HepG2 (cell line): Measurements from ENCODE around the gene STH. TPM values are rescaled to one million over a fixed set of nuclear protein-coding genes. Genes with fewer than 3 reads are reported as not detected.

Experiments used
- CBX5 ChIP-seq: sonication (generic); formaldehyde crosslinking; IDR thresholded peaks from 2 replicates; pipeline ENCODE4 v1.4.0; 2020; ENCODE audit warnings: missing genetic modification reagents, borderline replicate concordance
- MBNL3 ChIP-seq: fragments of 250-450 bp; sonication (Bioruptor Pico); conservative IDR thresholded peaks from 2 replicates; pipeline ENCODE4 v1.8.0; 2022; ENCODE audit warnings: mild to moderate bottlenecking, inconsistent platforms
- MIER2 ChIP-seq: IDR thresholded peaks from 2 replicates; pipeline ENCODE4 v1.6.1; 2016; ENCODE audit warnings: missing biosample characterization, missing genetic modification reagents
- PAWR ChIP-seq: sonication (generic); formaldehyde crosslinking; IDR thresholded peaks from 2 replicates; pipeline ENCODE4 v1.4.0; 2020; ENCODE audit warnings: missing genetic modification reagents, mild to moderate bottlenecking, borderline replicate concordance
- ZNF331 ChIP-seq: sonication (generic); formaldehyde crosslinking; IDR thresholded peaks from 2 replicates; pipeline ENCODE4 v1.4.0; 2020; ENCODE audit warnings: missing genetic modification reagents
- polyA plus RNA-seq, 8 experiments: library from polyadenylated mRNA; depleted of rRNA in 3 of 8; stranded (reverse) in 7 of 8; unstranded in 1 of 8; fragments of >200 nt; fragmentation: Illumina TruSeq in 4 of 8; extraction: Trizol in 4 of 8; gene quantifications; 2 replicates each; pipeline versions ENCODE4 v1.2.1 to v1.2.3, GENCODE V29; 2011 to 2016; ENCODE audit warnings: low read depth in 4 of 8, missing spikeins in 1 of 8, mixed read lengths in 1 of 8; ENCODE audit not compliant: insufficient read depth in 1 of 8
- total RNA-seq, 5 experiments: library from RNA; depleted of rRNA; stranded (reverse); fragments of >200 nt; fragmentation: Illumina TruSeq; extraction: Trizol; gene quantifications; 2 replicates each; pipeline ENCODE4 v1.2.3, GENCODE V29; 2016; ENCODE audit warnings: low read depth in 1 of 5
- TF ChIP-seq, protein P1 (sequence below): sonication (generic); formaldehyde crosslinking; IDR thresholded peaks from 2 replicates; pipeline ENCODE4 v1.5.0; 2020; ENCODE audit warnings: missing genetic modification reagents
- TF ChIP-seq, protein P2 (sequence below): sonication (generic); formaldehyde crosslinking; IDR thresholded peaks from 2 replicates; pipeline ENCODE4 v1.5.1; 2020; ENCODE audit warnings: missing genetic modification reagents, mild to moderate bottlenecking, borderline replicate concordance
- TF ChIP-seq, protein P3 (sequence below): sonication (generic); formaldehyde crosslinking; IDR thresholded peaks from 2 replicates; pipeline ENCODE4 v1.9.0; 2021; ENCODE audit warnings: missing genetic modification reagents, mild to moderate bottlenecking, borderline replicate concordance
- TF ChIP-seq, protein P4 (sequence below): sonication (generic); formaldehyde crosslinking; IDR thresholded peaks from 2 replicates; pipeline ENCODE4 v1.4.0; 2020; ENCODE audit warnings: low read depth, mild to moderate bottlenecking, missing genetic modification reagents
- TF ChIP-seq, protein P5 (sequence below): sonication (generic); formaldehyde crosslinking; IDR thresholded peaks from 2 replicates; pipeline ENCODE4 v1.4.0; 2020; ENCODE audit warnings: mild to moderate bottlenecking, missing genetic modification reagents
- TF ChIP-seq, protein P6 (sequence below): sonication (generic); formaldehyde crosslinking; IDR thresholded peaks from 2 replicates; pipeline ENCODE4 v1.4.0; 2020; ENCODE audit warnings: missing genetic modification reagents
- TF ChIP-seq, protein P7 (sequence below): sonication (generic); formaldehyde crosslinking; IDR thresholded peaks from 2 replicates; pipeline ENCODE4 v1.8.0; 2022; ENCODE audit warnings: mild to moderate bottlenecking, missing genetic modification reagents; ENCODE audit not compliant: insufficient replicate concordance

STH gene
- total and polyA plus RNA-seq, 2 of the 13 experiments (the other 11 are each of a cell fraction or from before 2014, with no cell fraction given) = not detected

DNA sequence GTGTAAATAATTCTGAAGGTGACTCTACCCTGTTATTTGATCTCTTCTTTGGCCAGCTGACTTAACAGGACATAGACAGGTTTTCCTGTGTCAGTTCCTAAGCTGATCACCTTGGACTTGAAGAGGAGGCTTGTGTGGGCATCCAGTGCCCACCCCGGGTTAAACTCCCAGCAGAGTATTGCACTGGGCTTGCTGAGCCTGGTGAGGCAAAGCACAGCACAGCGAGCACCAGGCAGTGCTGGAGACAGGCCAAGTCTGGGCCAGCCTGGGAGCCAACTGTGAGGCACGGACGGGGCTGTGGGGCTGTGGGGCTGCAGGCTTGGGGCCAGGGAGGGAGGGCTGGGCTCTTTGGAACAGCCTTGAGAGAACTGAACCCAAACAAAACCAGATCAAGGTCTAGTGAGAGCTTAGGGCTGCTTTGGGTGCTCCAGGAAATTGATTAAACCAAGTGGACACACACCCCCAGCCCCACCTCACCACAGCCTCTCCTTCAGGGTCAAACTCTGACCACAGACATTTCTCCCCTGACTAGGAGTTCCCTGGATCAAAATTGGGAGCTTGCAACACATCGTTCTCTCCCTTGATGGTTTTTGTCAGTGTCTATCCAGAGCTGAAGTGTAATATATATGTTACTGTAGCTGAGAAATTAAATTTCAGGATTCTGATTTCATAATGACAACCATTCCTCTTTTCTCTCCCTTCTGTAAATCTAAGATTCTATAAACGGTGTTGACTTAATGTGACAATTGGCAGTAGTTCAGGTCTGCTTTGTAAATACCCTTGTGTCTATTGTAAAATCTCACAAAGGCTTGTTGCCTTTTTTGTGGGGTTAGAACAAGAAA is 5.1 kb downstream of the STH start (continued):
- TF ChIP-seq, protein P1, sequence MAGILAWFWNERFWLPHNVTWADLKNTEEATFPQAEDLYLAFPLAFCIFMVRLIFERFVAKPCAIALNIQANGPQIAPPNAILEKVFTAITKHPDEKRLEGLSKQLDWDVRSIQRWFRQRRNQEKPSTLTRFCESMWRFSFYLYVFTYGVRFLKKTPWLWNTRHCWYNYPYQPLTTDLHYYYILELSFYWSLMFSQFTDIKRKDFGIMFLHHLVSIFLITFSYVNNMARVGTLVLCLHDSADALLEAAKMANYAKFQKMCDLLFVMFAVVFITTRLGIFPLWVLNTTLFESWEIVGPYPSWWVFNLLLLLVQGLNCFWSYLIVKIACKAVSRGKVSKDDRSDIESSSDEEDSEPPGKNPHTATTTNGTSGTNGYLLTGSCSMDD = no peak
- TF ChIP-seq PAWR (CRISPR knock-in tag) (no peak), CBX5 (CRISPR knock-in tag) (peak; percentile 69; the same call in 1 of the 2 replicates), MBNL3 (CRISPR knock-in tag) (no peak), MIER2 (CRISPR knock-in tag) (0 out of 2 replicates have a peak, but pooled peaks have one; percentile 21), ZNF331 (CRISPR knock-in tag) (peak; percentile 46; the same call in 1 of the 2 replicates)
- TF ChIP-seq, protein P2, sequence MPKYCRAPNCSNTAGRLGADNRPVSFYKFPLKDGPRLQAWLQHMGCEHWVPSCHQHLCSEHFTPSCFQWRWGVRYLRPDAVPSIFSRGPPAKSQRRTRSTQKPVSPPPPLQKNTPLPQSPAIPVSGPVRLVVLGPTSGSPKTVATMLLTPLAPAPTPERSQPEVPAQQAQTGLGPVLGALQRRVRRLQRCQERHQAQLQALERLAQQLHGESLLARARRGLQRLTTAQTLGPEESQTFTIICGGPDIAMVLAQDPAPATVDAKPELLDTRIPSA (CRISPR knock-in tag) = no peak
- TF ChIP-seq, protein P3, sequence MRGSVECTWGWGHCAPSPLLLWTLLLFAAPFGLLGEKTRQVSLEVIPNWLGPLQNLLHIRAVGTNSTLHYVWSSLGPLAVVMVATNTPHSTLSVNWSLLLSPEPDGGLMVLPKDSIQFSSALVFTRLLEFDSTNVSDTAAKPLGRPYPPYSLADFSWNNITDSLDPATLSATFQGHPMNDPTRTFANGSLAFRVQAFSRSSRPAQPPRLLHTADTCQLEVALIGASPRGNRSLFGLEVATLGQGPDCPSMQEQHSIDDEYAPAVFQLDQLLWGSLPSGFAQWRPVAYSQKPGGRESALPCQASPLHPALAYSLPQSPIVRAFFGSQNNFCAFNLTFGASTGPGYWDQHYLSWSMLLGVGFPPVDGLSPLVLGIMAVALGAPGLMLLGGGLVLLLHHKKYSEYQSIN = no peak
- TF ChIP-seq, protein P4, sequence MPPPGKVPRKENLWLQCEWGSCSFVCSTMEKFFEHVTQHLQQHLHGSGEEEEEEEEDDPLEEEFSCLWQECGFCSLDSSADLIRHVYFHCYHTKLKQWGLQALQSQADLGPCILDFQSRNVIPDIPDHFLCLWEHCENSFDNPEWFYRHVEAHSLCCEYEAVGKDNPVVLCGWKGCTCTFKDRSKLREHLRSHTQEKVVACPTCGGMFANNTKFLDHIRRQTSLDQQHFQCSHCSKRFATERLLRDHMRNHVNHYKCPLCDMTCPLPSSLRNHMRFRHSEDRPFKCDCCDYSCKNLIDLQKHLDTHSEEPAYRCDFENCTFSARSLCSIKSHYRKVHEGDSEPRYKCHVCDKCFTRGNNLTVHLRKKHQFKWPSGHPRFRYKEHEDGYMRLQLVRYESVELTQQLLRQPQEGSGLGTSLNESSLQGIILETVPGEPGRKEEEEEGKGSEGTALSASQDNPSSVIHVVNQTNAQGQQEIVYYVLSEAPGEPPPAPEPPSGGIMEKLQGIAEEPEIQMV = peak; percentile 48; the same call in 1 of the 2 replicates
- TF ChIP-seq, protein P5, sequence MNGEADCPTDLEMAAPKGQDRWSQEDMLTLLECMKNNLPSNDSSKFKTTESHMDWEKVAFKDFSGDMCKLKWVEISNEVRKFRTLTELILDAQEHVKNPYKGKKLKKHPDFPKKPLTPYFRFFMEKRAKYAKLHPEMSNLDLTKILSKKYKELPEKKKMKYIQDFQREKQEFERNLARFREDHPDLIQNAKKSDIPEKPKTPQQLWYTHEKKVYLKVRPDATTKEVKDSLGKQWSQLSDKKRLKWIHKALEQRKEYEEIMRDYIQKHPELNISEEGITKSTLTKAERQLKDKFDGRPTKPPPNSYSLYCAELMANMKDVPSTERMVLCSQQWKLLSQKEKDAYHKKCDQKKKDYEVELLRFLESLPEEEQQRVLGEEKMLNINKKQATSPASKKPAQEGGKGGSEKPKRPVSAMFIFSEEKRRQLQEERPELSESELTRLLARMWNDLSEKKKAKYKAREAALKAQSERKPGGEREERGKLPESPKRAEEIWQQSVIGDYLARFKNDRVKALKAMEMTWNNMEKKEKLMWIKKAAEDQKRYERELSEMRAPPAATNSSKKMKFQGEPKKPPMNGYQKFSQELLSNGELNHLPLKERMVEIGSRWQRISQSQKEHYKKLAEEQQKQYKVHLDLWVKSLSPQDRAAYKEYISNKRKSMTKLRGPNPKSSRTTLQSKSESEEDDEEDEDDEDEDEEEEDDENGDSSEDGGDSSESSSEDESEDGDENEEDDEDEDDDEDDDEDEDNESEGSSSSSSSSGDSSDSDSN (CRISPR knock-in tag) = peak; percentile 86
- TF ChIP-seq, protein P6, sequence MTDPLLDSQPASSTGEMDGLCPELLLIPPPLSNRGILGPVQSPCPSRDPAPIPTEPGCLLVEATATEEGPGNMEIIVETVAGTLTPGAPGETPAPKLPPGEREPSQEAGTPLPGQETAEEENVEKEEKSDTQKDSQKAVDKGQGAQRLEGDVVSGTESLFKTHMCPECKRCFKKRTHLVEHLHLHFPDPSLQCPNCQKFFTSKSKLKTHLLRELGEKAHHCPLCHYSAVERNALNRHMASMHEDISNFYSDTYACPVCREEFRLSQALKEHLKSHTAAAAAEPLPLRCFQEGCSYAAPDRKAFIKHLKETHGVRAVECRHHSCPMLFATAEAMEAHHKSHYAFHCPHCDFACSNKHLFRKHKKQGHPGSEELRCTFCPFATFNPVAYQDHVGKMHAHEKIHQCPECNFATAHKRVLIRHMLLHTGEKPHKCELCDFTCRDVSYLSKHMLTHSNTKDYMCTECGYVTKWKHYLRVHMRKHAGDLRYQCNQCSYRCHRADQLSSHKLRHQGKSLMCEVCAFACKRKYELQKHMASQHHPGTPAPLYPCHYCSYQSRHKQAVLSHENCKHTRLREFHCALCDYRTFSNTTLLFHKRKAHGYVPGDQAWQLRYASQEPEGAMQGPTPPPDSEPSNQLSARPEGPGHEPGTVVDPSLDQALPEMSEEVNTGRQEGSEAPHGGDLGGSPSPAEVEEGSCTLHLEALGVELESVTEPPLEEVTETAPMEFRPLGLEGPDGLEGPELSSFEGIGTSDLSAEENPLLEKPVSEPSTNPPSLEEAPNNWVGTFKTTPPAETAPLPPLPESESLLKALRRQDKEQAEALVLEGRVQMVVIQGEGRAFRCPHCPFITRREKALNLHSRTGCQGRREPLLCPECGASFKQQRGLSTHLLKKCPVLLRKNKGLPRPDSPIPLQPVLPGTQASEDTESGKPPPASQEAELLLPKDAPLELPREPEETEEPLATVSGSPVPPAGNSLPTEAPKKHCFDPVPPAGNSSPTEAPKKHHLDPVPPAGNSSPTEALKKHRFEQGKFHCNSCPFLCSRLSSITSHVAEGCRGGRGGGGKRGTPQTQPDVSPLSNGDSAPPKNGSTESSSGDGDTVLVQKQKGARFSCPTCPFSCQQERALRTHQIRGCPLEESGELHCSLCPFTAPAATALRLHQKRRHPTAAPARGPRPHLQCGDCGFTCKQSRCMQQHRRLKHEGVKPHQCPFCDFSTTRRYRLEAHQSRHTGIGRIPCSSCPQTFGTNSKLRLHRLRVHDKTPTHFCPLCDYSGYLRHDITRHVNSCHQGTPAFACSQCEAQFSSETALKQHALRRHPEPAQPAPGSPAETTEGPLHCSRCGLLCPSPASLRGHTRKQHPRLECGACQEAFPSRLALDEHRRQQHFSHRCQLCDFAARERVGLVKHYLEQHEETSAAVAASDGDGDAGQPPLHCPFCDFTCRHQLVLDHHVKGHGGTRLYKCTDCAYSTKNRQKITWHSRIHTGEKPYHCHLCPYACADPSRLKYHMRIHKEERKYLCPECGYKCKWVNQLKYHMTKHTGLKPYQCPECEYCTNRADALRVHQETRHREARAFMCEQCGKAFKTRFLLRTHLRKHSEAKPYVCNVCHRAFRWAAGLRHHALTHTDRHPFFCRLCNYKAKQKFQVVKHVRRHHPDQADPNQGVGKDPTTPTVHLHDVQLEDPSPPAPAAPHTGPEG (CRISPR knock-in tag) = no peak
- TF ChIP-seq, protein P7, sequence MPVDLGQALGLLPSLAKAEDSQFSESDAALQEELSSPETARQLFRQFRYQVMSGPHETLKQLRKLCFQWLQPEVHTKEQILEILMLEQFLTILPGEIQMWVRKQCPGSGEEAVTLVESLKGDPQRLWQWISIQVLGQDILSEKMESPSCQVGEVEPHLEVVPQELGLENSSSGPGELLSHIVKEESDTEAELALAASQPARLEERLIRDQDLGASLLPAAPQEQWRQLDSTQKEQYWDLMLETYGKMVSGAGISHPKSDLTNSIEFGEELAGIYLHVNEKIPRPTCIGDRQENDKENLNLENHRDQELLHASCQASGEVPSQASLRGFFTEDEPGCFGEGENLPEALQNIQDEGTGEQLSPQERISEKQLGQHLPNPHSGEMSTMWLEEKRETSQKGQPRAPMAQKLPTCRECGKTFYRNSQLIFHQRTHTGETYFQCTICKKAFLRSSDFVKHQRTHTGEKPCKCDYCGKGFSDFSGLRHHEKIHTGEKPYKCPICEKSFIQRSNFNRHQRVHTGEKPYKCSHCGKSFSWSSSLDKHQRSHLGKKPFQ (CRISPR knock-in tag) = peak; percentile 96
